ENCODE data around the gene UCMA.

DNA sequence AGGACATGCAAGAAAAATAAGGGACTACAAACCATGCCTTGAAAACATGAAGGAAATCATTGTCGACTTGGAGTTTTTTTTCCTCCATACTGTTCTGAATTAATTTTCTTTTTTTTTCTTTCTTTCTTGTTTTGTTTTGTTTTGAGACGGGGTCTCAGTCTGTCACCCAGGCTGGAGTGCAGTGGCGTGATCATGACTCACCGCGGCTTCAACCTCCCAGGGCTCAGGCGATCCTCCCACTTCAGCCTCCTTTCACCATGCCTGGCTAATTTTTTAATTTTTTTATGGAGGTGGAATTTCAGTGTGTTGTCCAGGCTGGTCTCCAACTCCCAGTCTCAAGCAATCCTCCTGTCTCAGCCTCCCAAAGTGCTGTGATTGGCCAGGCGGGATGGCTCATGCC, 11.6 kb downstream of the UCMA start:
- TF ChIP-seq, protein P1, sequence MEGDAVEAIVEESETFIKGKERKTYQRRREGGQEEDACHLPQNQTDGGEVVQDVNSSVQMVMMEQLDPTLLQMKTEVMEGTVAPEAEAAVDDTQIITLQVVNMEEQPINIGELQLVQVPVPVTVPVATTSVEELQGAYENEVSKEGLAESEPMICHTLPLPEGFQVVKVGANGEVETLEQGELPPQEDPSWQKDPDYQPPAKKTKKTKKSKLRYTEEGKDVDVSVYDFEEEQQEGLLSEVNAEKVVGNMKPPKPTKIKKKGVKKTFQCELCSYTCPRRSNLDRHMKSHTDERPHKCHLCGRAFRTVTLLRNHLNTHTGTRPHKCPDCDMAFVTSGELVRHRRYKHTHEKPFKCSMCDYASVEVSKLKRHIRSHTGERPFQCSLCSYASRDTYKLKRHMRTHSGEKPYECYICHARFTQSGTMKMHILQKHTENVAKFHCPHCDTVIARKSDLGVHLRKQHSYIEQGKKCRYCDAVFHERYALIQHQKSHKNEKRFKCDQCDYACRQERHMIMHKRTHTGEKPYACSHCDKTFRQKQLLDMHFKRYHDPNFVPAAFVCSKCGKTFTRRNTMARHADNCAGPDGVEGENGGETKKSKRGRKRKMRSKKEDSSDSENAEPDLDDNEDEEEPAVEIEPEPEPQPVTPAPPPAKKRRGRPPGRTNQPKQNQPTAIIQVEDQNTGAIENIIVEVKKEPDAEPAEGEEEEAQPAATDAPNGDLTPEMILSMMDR (IDR thresholded peaks at IDR 0.05): no peak
- TF ChIP-seq POLR2A (IDR thresholded peaks at IDR 0.05): no peak
- no peak for TF ChIP-seq POLR2AphosphoS5 (IDR thresholded peaks at IDR 0.05)

Data from upper lobe of left lung (tissue), 4 donors.